Choroid plexus epithelial cell (primary cell): ENCODE results near the gene ACAN.

ENCODE experiments used
- DNase-seq: peaks from one replicate; pipeline ENCODE4 v3.0.0-alpha.2; 2010; ENCODE audit warnings: low read depth
- H3K4me3 ChIP-seq: 2 replicates; pipeline ENCODE4 v1.5.1; 2011; ENCODE audit warnings: low read depth, mild to moderate bottlenecking, control low read depth, low read length, moderate library complexity
- CTCF ChIP-seq: conservative IDR thresholded peaks from 2 replicates; pipeline ENCODE4 v1.5.1; 2011; ENCODE audit warnings: low read depth, mild to moderate bottlenecking, control low read depth, inconsistent platforms, low read length, moderate library complexity

Gene ACAN

GRCh38 chr15:88788816-88789215, 14.4 kb upstream of the ACAN start:
- H3K4me3 ChIP-seq, result no peak overlapping the region
- no peak for DNase-seq
- no peak for TF ChIP-seq CTCF

- H3K4me3 ChIP-seq, result no peak overlapping the region
- no peak for TF ChIP-seq CTCF
- no peak for DNase-seq
These were observed 12.8 kb upstream of the ACAN start for GRCh38 chr15:88790486-88790885.

GRCh38 chr15:88791637-88792036, 11.6 kb upstream of the ACAN start:
- TF ChIP-seq CTCF, result no peak
- DNase-seq, result no peak

GRCh38 chr15:88792342-88793282, 10.6 kb upstream of the ACAN start:
- no peak for TF ChIP-seq CTCF
- no peak for DNase-seq
- no peak overlapping the region for H3K4me3 ChIP-seq

More at GRCh38 chr15:88791637-88792036, 11.6 kb upstream of the ACAN start:
- no peak overlapping the region for H3K4me3 ChIP-seq

GRCh38 chr15:88794001-88794400, 9.2 kb upstream of the ACAN start:
- DNase-seq, result no peak
- no peak overlapping the region for H3K4me3 ChIP-seq
- TF ChIP-seq CTCF, result no peak

GRCh38 chr15:88797663-88798339, 5.4 kb upstream of the ACAN start:
- TF ChIP-seq CTCF, result no peak
- H3K4me3 ChIP-seq, result no peak overlapping the region
- DNase-seq, result no peak
